Measurements from ENCODE around the gene VWA2.

VWA2 gene

DNA sequence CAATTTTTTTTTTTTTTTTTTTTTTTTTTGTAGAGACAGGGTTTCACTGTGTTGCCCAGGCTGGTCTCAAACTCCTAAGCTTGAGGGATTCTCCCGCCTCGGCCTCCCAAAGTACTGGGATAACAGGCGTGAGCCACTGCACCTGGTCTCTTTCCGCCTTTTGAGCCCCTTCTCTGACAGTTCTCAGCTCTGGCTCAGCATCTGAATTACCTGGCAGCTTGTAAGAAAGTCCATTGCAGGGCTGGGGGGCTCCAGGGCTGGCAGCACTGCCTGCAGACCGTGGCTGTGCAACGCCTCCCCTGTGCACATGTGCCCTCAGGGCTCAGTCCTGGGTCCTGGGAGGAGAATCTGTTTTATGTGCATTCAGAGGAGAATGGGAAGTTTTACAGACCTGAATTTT, 37.6 kb downstream of the VWA2 start:
- DNase-seq = no peak

DNA sequence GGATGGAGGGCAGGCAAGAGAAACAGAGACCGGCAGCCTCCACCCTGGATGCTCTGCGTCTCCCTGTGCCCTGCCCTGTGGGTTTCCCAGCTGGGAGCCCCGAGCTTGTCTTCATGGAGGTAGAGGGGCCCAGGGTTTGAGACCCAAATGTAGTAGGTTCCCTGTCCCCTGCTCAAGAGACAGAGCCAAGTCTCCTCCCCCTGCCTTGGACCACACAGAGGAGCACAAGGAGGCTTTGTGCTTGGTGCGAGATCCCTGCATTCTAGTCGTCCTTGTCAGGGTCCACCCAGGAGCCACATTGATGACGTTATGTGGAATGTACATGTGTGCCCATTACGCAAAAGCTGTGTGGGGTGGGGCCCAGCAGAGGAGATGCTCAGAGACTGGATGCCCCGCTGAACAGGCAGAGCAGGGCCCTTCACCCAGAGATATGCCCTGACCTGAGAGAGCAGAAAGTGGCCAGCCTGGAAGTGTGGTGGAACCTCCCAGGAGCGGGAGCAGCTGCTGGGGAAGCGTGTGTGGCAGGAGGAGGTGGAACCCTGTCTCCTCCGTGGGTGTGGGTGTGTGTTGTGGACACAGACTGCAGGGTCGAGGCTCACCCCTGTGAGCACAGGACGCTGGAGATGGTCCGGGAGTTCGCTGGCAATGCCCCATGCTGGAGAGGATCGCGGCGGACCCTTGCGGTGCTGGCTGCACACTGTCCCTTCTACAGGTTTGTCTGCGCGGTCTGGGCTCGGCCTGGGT, 39.3 kb downstream of the VWA2 start:
- DNase-seq = no peak

- DNase-seq = no peak
Measured at GRCh38 chr10:114278884-114279191, 39.8 kb downstream of the VWA2 start.

DNA sequence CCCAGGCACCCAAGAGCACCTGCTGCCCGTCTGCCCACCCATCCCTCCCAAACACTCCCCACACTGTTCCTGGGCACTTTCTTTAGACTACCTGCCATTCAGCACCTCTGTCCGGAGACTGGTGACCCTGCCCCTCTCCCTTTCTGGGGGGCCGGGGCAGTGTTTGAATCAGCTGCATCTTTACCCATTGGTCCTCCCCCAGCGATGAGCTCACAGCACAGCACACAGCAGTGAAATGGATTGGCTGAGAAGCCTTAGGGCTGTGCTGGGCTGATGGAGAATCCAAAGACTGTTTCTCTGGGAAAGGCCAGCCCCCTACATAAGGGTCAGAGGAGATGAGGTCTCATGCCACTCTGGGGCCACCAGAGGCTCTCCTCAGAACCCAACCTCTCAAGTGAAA, 40.2 kb downstream of the VWA2 start:
- no peak for DNase-seq

GRCh38 chr10:114279901-114280644, 41.0 kb downstream of the VWA2 start:
- no peak for DNase-seq

- DNase-seq = no peak
Measured at GRCh38 chr10:114281006-114281405, 42.0 kb downstream of the VWA2 start.

GRCh38 chr10:114281461-114281860, 42.4 kb downstream of the VWA2 start:
- no peak for DNase-seq

DNA sequence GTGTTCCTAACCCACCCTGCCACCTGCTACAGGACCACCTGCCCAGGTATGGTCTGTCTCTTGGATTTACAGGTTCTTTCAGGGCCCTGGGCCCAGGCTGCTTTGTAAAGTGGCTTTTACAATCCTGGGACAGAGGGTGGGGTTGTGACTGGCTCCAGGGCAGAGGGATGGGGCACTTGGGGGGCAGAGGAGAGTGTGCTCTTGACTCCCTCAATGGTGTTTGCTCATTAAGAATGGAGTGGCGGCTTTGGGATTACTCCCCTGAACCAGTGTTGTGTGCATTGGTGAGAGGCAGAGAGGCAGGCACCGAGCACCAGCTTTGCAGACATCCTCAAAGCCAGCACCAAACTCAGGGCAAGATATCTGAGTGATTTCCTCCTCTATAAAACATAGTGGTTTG, 43.5 kb downstream of the VWA2 start:
- DNase-seq = no peak

GRCh38 chr10:114283091-114283490, 44.0 kb downstream of the VWA2 start:
- no peak for DNase-seq

DNA sequence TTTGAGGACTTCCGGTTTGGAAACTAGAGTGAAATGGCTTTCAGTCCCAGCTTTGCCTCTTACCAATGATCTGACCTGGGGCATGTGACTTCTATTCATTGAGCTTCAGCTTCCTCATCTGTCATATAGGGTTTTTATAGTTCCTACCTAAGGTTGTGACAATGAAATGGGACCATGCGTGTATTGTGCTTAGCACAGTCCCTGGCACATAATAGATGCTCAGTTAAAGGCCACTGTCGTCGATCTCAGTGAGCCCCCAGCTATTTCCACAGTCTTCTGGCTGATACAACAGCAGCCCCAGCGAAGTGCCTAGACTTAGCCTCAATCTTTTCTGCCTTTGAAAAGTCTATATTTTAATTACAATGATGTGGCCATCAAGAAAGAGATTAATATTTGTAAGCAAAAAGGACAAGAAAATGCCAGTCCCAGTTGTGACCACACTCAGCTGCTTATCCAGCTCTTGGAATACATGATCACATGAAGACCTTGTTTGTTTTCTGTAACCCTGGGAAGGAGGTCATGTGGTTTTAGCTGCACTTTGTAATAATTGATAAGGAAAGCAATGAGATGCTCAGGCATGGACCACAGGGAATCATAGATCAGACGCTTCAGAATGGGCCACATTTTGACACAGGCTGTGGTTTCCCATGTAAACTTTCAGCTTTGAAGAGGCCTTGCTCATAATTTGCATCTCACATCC, 44.6 kb downstream of the VWA2 start:
- no peak for DNase-seq

DNA sequence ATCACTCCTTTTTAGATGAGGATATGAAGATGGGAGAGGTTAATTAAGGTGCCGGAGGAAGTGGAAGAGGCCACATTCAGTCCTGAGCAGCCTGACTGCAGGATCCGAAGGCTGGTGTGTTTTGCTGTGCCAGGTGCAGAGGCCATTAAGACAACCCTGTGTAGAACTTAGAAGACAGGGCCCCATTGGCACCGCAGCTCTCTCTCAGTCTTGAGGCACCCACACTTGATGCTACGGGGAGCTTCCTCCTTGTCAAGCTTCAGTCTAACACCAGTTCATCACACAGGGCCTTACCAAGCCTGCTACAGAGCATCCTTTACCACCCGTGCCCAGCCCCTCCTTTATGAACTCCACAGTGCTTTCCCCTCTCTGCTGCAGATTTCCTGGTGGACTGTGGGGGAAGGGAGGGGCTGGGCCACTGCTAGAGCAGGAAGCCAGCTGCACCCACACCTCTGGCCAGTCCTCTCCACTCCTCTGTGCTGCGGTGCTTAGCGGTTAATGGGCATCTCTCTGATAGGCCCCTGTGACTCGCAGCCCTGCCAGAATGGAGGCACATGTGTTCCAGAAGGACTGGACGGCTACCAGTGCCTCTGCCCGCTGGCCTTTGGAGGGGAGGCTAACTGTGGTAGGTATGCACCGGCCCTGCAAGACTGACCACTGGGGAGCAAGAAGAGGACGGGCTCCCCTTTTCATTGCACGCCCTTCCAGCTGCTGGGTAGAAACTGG, 45.5 kb downstream of the VWA2 start:
- DNase-seq = no peak

GRCh38 chr10:114285961-114286441, 46.9 kb downstream of the VWA2 start:
- no peak for DNase-seq

DNA sequence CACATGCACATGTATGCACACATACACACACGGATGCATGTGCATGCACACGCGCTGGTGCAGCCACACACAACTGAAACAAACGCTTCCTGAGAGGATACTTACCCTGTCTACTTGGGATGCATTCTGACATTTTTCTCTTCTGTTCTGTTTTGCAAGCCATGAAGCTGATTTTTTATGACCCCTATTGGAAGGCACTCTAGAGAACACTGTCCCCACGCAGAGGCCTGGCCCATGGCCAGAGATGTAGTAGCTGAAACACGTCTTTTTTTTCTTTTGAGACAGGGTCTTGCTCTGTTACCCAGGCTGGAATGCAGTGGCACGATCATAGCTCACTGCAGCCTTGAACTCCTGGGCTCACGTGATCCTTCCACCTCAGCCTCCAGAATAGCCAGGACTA, 47.9 kb downstream of the VWA2 start:
- no peak for DNase-seq

GRCh38 chr10:114288424-114289095, 49.5 kb downstream of the VWA2 start:
- DNase-seq = no peak

DNA sequence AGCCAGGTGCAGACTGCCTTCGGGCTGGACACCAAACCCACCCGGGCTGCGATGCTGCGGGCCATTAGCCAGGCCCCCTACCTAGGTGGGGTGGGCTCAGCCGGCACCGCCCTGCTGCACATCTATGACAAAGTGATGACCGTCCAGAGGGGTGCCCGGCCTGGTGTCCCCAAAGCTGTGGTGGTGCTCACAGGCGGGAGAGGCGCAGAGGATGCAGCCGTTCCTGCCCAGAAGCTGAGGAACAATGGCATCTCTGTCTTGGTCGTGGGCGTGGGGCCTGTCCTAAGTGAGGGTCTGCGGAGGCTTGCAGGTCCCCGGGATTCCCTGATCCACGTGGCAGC, 50.0 kb downstream of the VWA2 start:
- no peak for DNase-seq

GRCh38 chr10:114290038-114290437, 51.0 kb downstream of the VWA2 start:
- DNase-seq = no peak

DNA sequence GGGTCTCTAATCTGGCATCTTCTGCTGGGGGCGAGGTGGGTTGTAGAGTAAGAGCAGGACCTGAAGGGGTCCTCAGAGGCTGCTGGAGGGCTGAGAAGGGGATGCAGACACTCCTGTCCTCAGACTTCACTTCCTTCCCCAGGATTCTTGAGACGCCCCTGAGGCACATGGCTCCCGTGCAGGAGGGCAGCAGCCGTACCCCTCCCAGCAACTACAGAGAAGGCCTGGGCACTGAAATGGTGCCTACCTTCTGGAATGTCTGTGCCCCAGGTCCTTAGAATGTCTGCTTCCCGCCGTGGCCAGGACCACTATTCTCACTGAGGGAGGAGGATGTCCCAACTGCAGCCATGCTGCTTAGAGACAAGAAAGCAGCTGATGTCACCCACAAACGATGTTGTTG, 52.0 kb downstream of the VWA2 start:
- no peak for DNase-seq

DNA sequence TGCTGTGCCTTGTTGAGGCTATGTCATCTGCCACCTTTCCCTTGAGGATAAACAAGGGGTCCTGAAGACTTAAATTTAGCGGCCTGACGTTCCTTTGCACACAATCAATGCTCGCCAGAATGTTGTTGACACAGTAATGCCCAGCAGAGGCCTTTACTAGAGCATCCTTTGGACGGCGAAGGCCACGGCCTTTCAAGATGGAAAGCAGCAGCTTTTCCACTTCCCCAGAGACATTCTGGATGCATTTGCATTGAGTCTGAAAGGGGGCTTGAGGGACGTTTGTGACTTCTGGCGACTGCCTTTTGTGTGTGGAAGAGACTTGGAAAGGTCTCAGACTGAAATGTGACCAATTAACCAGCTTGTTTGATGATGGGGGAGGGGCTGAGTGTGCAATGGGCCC, 52.5 kb downstream of the VWA2 start:
- no peak for DNase-seq

DNA sequence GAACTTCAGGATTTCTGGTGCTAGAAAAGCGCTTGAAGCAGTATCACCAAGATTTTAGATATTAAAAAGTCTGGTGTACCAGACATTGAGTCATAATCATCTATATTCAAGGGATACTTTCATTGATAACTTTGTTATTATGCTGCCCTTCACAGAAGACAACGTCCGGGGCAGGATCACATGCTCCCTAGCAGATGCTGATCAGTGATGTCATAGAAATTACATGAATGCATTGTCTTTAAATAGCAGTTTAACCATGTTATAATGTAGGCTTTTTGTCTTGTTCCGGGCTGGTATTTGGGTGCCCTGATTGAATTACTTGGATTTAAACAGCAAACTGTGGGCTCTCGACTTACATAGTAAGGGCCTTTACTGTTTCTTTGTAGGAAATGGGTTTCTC, 54.0 kb downstream of the VWA2 start:
- no peak for DNase-seq

GRCh38 chr10:114294549-114294948, 55.5 kb downstream of the VWA2 start:
- DNase-seq = no peak

DNA sequence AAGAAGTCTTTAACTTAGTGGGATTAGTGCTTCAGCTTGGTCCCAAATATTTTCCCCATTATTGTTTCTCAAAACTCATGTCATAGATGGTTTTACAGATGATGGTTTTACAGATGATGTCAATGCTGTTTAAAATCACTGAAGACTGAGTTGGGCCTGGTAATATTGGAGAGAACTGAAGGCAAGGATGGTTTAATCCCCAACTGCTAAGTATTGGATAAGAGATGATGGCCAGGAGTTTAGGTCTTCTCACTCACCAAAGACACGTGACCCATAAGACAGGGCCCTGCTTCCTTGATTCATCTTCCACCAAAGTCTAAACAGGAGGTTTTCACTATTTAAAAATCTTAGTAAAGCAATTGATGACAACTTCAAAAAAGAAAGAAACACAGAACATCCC, 56.3 kb downstream of the VWA2 start:
- no peak for DNase-seq

GRCh38 chr10:114297136-114297705, 58.2 kb downstream of the VWA2 start:
- DNase-seq = no peak
